ENCODE data around the gene TMA7. TPM values are rescaled to one million over a fixed set of nuclear protein-coding genes. Genes with fewer than 3 reads are reported as not detected.
"Not testable (repeated sequence)": the region's sequence is repeated elsewhere in the genome, so short reads cannot be mapped to it uniquely, and the experiment has no call there.

TMA7 gene
- polyA plus RNA-seq, 1 donor from 2014 or later = 1,747 TPM

DNA sequence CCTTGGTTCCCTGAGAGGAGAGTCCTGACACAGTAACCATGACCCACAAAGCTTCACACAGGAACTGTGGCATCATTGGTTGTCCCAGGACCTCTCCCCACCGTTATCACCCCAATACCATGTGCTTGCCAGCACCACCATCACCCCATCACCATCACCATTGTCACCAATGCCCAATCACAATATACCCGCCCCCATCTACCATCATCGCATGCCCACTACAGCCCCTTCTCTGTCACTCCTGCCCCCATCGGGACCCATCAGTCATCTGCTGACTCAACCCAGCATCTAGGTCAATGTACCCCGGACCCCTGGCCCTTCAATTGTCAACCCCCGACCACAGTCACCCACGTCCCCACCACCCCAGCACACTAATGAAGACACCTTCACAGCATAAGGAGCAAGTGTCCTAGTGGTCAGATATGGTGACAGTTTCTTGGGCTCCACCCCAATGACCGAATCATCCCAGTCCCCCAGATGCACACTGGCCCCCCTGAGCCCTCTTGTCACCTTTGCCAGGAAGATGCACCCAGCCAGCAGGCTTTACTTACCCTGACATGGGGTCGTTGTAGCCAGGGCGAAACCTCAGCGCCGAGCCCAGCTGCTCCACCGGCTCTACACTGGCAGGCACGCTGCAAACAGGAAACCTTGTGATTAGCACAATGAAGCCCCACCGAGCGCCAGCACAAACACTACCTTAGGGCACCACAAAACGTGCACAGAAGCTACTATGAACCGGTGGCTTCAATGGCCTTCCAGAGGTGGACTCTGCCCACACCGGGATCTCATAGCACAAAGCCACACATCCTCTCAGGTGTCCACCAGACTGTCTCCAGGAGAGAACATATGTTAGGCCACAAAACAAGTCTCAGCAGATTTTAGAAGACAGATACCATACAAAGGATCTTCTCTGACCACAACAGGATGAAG, 38.8 kb downstream of the TMA7 start:
- Histone ChIP-seq H3K36me3 (ENCODE audit: insufficient read depth, low read length) (no peaks in the 10 kb centered on the region), H3K4me2 (ENCODE audit: low read length) (no peak overlapping the region), H3K9me2 (ENCODE audit: insufficient read depth, low read length) (no peaks in the 10 kb centered on the region), H2AFZ (ENCODE audit: low read depth, low read length) (no peak overlapping the region), H3K27ac (ENCODE audit: low read length) (no peak overlapping the region), H3K4me3 (ENCODE audit: low read length) (no peak overlapping the region), H4K20me1 (ENCODE audit: insufficient read depth) (no peaks in the 10 kb centered on the region), H3K9me3 (ENCODE audit: low read length) (no peaks in the 10 kb centered on the region), H3K9ac (ENCODE audit: low read length) (no peak overlapping the region), H3K27me3 (ENCODE audit: insufficient read depth, low read depth, low read length) (no peaks in the 10 kb centered on the region), H3K79me2 (replicated peaks; ENCODE audit: insufficient read depth, low read length) (no peaks in the 10 kb centered on the region), H3F3A (ENCODE audit: insufficient read depth, low read length, poor library complexity, severe bottlenecking) (no peaks in the 10 kb centered on the region)
- TF ChIP-seq SMC3 (conservative IDR thresholded peaks at IDR 0.05; ENCODE audit: poor library complexity) (no peak), TAF1 (IDR thresholded peaks at IDR 0.05; ENCODE audit: low read depth) (no peak), MXI1 (conservative IDR thresholded peaks at IDR 0.05; ENCODE audit: poor library complexity, severe bottlenecking) (no peak), RAD21 (conservative IDR thresholded peaks at IDR 0.05) (no peak)
- TF ChIP-seq, protein P1, sequence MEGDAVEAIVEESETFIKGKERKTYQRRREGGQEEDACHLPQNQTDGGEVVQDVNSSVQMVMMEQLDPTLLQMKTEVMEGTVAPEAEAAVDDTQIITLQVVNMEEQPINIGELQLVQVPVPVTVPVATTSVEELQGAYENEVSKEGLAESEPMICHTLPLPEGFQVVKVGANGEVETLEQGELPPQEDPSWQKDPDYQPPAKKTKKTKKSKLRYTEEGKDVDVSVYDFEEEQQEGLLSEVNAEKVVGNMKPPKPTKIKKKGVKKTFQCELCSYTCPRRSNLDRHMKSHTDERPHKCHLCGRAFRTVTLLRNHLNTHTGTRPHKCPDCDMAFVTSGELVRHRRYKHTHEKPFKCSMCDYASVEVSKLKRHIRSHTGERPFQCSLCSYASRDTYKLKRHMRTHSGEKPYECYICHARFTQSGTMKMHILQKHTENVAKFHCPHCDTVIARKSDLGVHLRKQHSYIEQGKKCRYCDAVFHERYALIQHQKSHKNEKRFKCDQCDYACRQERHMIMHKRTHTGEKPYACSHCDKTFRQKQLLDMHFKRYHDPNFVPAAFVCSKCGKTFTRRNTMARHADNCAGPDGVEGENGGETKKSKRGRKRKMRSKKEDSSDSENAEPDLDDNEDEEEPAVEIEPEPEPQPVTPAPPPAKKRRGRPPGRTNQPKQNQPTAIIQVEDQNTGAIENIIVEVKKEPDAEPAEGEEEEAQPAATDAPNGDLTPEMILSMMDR (IDR thresholded peaks at IDR 0.05; ENCODE audit: poor library complexity, severe bottlenecking) = no peak

DNA sequence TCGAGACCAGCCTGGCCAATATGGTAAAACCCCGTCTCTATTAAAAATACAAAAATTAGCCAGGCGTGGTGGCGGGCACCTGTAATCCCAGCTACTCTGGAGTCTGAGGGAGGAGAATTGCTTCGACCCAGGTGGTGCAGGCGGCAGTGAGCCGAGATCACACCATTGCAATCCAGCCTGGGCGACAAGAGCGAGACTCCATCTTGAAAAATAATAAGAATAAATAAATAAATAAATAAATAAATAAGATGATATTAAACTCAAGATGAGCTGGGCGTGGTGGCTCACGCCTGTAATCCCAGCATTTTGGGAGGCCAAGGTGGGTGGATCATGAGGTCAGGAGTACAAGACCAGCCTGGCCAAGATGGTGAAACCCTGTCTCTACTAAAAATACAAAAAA, 40.8 kb downstream of the TMA7 start:
- H3K27ac ChIP-seq (ENCODE audit: low read length); H3K9me2 ChIP-seq (ENCODE audit: insufficient read depth, low read length); H3K9me3 ChIP-seq (ENCODE audit: low read length); H3K79me2 ChIP-seq (replicated peaks; ENCODE audit: insufficient read depth, low read length); H4K20me1 ChIP-seq (ENCODE audit: insufficient read depth); H3K4me3 ChIP-seq (ENCODE audit: low read length); H3K27me3 ChIP-seq (ENCODE audit: insufficient read depth, low read depth, low read length); H3K36me3 ChIP-seq (ENCODE audit: insufficient read depth, low read length); H3K9ac ChIP-seq (ENCODE audit: low read length); H2AFZ ChIP-seq (ENCODE audit: low read depth, low read length); H3K4me2 ChIP-seq (ENCODE audit: low read length); H3F3A ChIP-seq (ENCODE audit: insufficient read depth, low read length, poor library complexity, severe bottlenecking): not testable (repeated sequence)

DNA sequence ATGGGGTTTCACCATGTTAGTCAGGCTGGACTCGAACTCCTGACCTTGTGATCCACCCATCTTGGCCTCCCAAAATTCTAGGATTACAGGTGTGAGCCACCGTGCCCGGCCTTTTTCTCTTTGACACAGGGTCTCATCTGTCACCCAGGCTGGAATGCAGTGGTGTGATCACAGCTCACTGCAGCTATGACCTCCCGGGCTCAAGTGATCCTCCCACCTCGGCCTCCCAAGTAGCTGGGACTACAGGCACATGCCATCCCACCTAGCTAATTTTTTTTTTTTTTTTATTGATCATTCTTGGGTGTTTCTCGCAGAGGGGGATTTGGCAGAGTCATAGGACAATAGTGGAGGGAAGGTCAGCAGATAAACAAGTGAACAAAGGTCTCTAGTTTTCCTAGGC, 42.8 kb downstream of the TMA7 start:
- not testable (repeated sequence) for H3K4me2 ChIP-seq (ENCODE audit: low read length); H2AFZ ChIP-seq (ENCODE audit: low read depth, low read length); H3K4me3 ChIP-seq (ENCODE audit: low read length); H3K36me3 ChIP-seq (ENCODE audit: insufficient read depth, low read length); H4K20me1 ChIP-seq (ENCODE audit: insufficient read depth); H3F3A ChIP-seq (ENCODE audit: insufficient read depth, low read length, poor library complexity, severe bottlenecking); H3K79me2 ChIP-seq (replicated peaks; ENCODE audit: insufficient read depth, low read length); H3K9me3 ChIP-seq (ENCODE audit: low read length); H3K27ac ChIP-seq (ENCODE audit: low read length); H3K9ac ChIP-seq (ENCODE audit: low read length); H3K27me3 ChIP-seq (ENCODE audit: insufficient read depth, low read depth, low read length); H3K9me2 ChIP-seq (ENCODE audit: insufficient read depth, low read length)

DNA sequence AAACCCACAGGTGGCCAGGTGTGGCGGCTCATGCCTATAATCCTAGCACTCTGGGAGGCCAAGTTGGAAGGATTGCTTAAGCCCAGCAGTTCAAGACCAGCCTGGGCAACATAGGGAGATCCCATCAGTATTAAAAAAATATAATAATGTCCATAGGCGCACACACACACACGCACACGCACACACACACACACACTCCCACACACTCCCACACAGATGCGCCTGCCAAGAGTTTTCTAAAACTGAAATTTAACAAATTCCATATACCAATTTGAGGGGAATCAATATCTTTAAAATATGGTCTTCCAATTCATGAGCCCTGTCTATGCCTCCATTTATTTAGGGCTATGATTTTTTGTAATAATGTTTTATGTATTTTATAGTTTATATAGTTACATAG, 46.9 kb downstream of the TMA7 start:
- Histone ChIP-seq H3K79me2 (replicated peaks; ENCODE audit: insufficient read depth, low read length) (no peaks in the 10 kb centered on the region), H3K9me2 (ENCODE audit: insufficient read depth, low read length) (no peaks in the 10 kb centered on the region), H3K4me2 (ENCODE audit: low read length) (no peak overlapping the region), H3K9me3 (ENCODE audit: low read length) (no peaks in the 10 kb centered on the region), H3K4me3 (ENCODE audit: low read length) (no peak overlapping the region), H2AFZ (ENCODE audit: low read depth, low read length) (no peak overlapping the region), H3K36me3 (ENCODE audit: insufficient read depth, low read length) (no peaks in the 10 kb centered on the region), H3F3A (ENCODE audit: insufficient read depth, low read length, poor library complexity, severe bottlenecking) (no peaks in the 10 kb centered on the region), H4K20me1 (ENCODE audit: insufficient read depth) (no peaks in the 10 kb centered on the region), H3K9ac (ENCODE audit: low read length) (no peak overlapping the region), H3K27me3 (ENCODE audit: insufficient read depth, low read depth, low read length) (no peaks in the 10 kb centered on the region), H3K27ac (ENCODE audit: low read length) (no peak overlapping the region)
- TF ChIP-seq TAF1 (IDR thresholded peaks at IDR 0.05; ENCODE audit: low read depth) (no peak), SMC3 (conservative IDR thresholded peaks at IDR 0.05; ENCODE audit: poor library complexity) (no peak), POLR2AphosphoS5 (IDR thresholded peaks at IDR 0.05) (no peak), RAD21 (conservative IDR thresholded peaks at IDR 0.05) (no peak), EP300 (conservative IDR thresholded peaks at IDR 0.05; ENCODE audit: poor library complexity, severe bottlenecking) (no peak), EZH2 (IDR thresholded peaks at IDR 0.05; ENCODE audit: borderline replicate concordance, insufficient read depth, low read length, poor library complexity, severe bottlenecking) (no peak), MXI1 (conservative IDR thresholded peaks at IDR 0.05; ENCODE audit: poor library complexity, severe bottlenecking) (no peak)
- TF ChIP-seq, protein P2, sequence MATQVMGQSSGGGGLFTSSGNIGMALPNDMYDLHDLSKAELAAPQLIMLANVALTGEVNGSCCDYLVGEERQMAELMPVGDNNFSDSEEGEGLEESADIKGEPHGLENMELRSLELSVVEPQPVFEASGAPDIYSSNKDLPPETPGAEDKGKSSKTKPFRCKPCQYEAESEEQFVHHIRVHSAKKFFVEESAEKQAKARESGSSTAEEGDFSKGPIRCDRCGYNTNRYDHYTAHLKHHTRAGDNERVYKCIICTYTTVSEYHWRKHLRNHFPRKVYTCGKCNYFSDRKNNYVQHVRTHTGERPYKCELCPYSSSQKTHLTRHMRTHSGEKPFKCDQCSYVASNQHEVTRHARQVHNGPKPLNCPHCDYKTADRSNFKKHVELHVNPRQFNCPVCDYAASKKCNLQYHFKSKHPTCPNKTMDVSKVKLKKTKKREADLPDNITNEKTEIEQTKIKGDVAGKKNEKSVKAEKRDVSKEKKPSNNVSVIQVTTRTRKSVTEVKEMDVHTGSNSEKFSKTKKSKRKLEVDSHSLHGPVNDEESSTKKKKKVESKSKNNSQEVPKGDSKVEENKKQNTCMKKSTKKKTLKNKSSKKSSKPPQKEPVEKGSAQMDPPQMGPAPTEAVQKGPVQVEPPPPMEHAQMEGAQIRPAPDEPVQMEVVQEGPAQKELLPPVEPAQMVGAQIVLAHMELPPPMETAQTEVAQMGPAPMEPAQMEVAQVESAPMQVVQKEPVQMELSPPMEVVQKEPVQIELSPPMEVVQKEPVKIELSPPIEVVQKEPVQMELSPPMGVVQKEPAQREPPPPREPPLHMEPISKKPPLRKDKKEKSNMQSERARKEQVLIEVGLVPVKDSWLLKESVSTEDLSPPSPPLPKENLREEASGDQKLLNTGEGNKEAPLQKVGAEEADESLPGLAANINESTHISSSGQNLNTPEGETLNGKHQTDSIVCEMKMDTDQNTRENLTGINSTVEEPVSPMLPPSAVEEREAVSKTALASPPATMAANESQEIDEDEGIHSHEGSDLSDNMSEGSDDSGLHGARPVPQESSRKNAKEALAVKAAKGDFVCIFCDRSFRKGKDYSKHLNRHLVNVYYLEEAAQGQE (IDR thresholded peaks at IDR 0.05; ENCODE audit: borderline replicate concordance) = no peak
- TF ChIP-seq, protein P1 (IDR thresholded peaks at IDR 0.05; ENCODE audit: poor library complexity, severe bottlenecking) = no peak

Data from neural cell (in vitro differentiated cells).